Measurements from ENCODE around the gene NAA60.

The NAA60 gene

GRCh38 chr16:3439637-3440036 lies 3.8 kb upstream of the NAA60 start:
- no peaks in the 10 kb centered on the region for H3K9me3 ChIP-seq (ENCODE audit: control insufficient read depth, low read length)
- H3K4me3 ChIP-seq (ENCODE audit: insufficient read depth, low read depth, low read length, poor library complexity, severe bottlenecking): no peak overlapping the region
- DNase-seq: no peak
- no peaks in the 10 kb centered on the region for H3K36me3 ChIP-seq (ENCODE audit: control insufficient read depth, insufficient read depth, low read length)
- H3K27me3 ChIP-seq (replicated peaks; ENCODE audit: control insufficient read depth, insufficient read depth, low read length, poor library complexity, severe bottlenecking): no peaks in the 10 kb centered on the region
- H3K27ac ChIP-seq (ENCODE audit: insufficient read depth, low read length, poor library complexity, severe bottlenecking): no peak overlapping the region
- no peaks in the 10 kb centered on the region for H3K4me1 ChIP-seq (ENCODE audit: control insufficient read depth, insufficient read depth, low read length, poor library complexity, severe bottlenecking)

- peaks cover 9% of the 10 kb centered on the region for H3K36me3 ChIP-seq (ENCODE audit: control insufficient read depth, insufficient read depth, low read length)
- DNase-seq: peak in 2 of 3 donors; percentile 8 to 18
- H3K9me3 ChIP-seq (ENCODE audit: control insufficient read depth, low read length): no peaks in the 10 kb centered on the region
- peak overlapping the region; percentile 80 for H3K27ac ChIP-seq (ENCODE audit: insufficient read depth, low read length, poor library complexity, severe bottlenecking)
- no peaks in the 10 kb centered on the region for H3K27me3 ChIP-seq (replicated peaks; ENCODE audit: control insufficient read depth, insufficient read depth, low read length, poor library complexity, severe bottlenecking)
- peak overlapping the region; percentile 59 for H3K4me3 ChIP-seq (ENCODE audit: insufficient read depth, low read depth, low read length, poor library complexity, severe bottlenecking)
- no peaks in the 10 kb centered on the region for H3K4me1 ChIP-seq (ENCODE audit: control insufficient read depth, insufficient read depth, low read length, poor library complexity, severe bottlenecking)
Measured at GRCh38 chr16:3444032-3444388, 530 bp downstream of the NAA60 start.

- Histone ChIP-seq H3K4me3 (ENCODE audit: insufficient read depth, low read depth, low read length, poor library complexity, severe bottlenecking) (no peak overlapping the region), H3K27me3 (replicated peaks; ENCODE audit: control insufficient read depth, insufficient read depth, low read length, poor library complexity, severe bottlenecking) (no peaks in the 10 kb centered on the region), H3K36me3 (ENCODE audit: control insufficient read depth, insufficient read depth, low read length) (no peaks in the 10 kb centered on the region), H3K4me1 (ENCODE audit: control insufficient read depth, insufficient read depth, low read length, poor library complexity, severe bottlenecking) (peaks cover 11% of the 10 kb centered on the region), H3K27ac (ENCODE audit: insufficient read depth, low read length, poor library complexity, severe bottlenecking) (no peak overlapping the region), H3K9me3 (ENCODE audit: control insufficient read depth, low read length) (no peaks in the 10 kb centered on the region)
- DNase-seq: no peak
Measured at GRCh38 chr16:3454093-3454492, 10.6 kb downstream of the NAA60 start.

GRCh38 chr16:3454631-3455147 lies 11.2 kb downstream of the NAA60 start:
- H3K9me3 ChIP-seq (ENCODE audit: control insufficient read depth, low read length): no peaks in the 10 kb centered on the region
- DNase-seq: no peak
- H3K27ac ChIP-seq (ENCODE audit: insufficient read depth, low read length, poor library complexity, severe bottlenecking): no peak overlapping the region
- H3K27me3 ChIP-seq (replicated peaks; ENCODE audit: control insufficient read depth, insufficient read depth, low read length, poor library complexity, severe bottlenecking): no peaks in the 10 kb centered on the region
- H3K4me3 ChIP-seq (ENCODE audit: insufficient read depth, low read depth, low read length, poor library complexity, severe bottlenecking): no peak overlapping the region
- peaks cover 16% of the 10 kb centered on the region for H3K4me1 ChIP-seq (ENCODE audit: control insufficient read depth, insufficient read depth, low read length, poor library complexity, severe bottlenecking)
- H3K36me3 ChIP-seq (ENCODE audit: control insufficient read depth, insufficient read depth, low read length): no peaks in the 10 kb centered on the region

- no peaks in the 10 kb centered on the region for H3K27me3 ChIP-seq (replicated peaks; ENCODE audit: control insufficient read depth, insufficient read depth, low read length, poor library complexity, severe bottlenecking)
- H3K36me3 ChIP-seq (ENCODE audit: control insufficient read depth, insufficient read depth, low read length): no peaks in the 10 kb centered on the region
- peaks cover 30% of the 10 kb centered on the region for H3K4me1 ChIP-seq (ENCODE audit: control insufficient read depth, insufficient read depth, low read length, poor library complexity, severe bottlenecking)
- H3K27ac ChIP-seq (ENCODE audit: insufficient read depth, low read length, poor library complexity, severe bottlenecking): peak overlapping the region; percentile 95
- peak overlapping the region; percentile 76 for H3K4me3 ChIP-seq (ENCODE audit: insufficient read depth, low read depth, low read length, poor library complexity, severe bottlenecking)
- DNase-seq: peak; percentile 83 to 84 (median 84)
- no peaks in the 10 kb centered on the region for H3K9me3 ChIP-seq (ENCODE audit: control insufficient read depth, low read length)
Measured at GRCh38 chr16:3457434-3458252, 14.2 kb downstream of the NAA60 start.

GRCh38 chr16:3458278-3458851 lies 14.9 kb downstream of the NAA60 start:
- Histone ChIP-seq H3K36me3 (ENCODE audit: control insufficient read depth, insufficient read depth, low read length) (no peaks in the 10 kb centered on the region), H3K27me3 (replicated peaks; ENCODE audit: control insufficient read depth, insufficient read depth, low read length, poor library complexity, severe bottlenecking) (no peaks in the 10 kb centered on the region), H3K4me3 (ENCODE audit: insufficient read depth, low read depth, low read length, poor library complexity, severe bottlenecking) (peak overlapping the region; percentile 76), H3K27ac (ENCODE audit: insufficient read depth, low read length, poor library complexity, severe bottlenecking) (peak overlapping the region; percentile 95), H3K9me3 (ENCODE audit: control insufficient read depth, low read length) (no peaks in the 10 kb centered on the region), H3K4me1 (ENCODE audit: control insufficient read depth, insufficient read depth, low read length, poor library complexity, severe bottlenecking) (peaks cover 30% of the 10 kb centered on the region)
- no peak for DNase-seq

GRCh38 chr16:3458852-3459361 lies 15.4 kb downstream of the NAA60 start:
- no peak for DNase-seq
- H3K4me3 ChIP-seq (ENCODE audit: insufficient read depth, low read depth, low read length, poor library complexity, severe bottlenecking): peak overlapping the region; percentile 76
- peak overlapping the region; percentile 95 for H3K27ac ChIP-seq (ENCODE audit: insufficient read depth, low read length, poor library complexity, severe bottlenecking)
- peaks cover 30% of the 10 kb centered on the region for H3K4me1 ChIP-seq (ENCODE audit: control insufficient read depth, insufficient read depth, low read length, poor library complexity, severe bottlenecking)
- no peaks in the 10 kb centered on the region for H3K36me3 ChIP-seq (ENCODE audit: control insufficient read depth, insufficient read depth, low read length)
- H3K27me3 ChIP-seq (replicated peaks; ENCODE audit: control insufficient read depth, insufficient read depth, low read length, poor library complexity, severe bottlenecking): no peaks in the 10 kb centered on the region
- no peaks in the 10 kb centered on the region for H3K9me3 ChIP-seq (ENCODE audit: control insufficient read depth, low read length)

GRCh38 chr16:3459401-3460090 lies 16.1 kb downstream of the NAA60 start:
- Histone ChIP-seq H3K9me3 (ENCODE audit: control insufficient read depth, low read length) (no peaks in the 10 kb centered on the region), H3K27me3 (replicated peaks; ENCODE audit: control insufficient read depth, insufficient read depth, low read length, poor library complexity, severe bottlenecking) (no peaks in the 10 kb centered on the region), H3K4me3 (ENCODE audit: insufficient read depth, low read depth, low read length, poor library complexity, severe bottlenecking) (no peak overlapping the region), H3K4me1 (ENCODE audit: control insufficient read depth, insufficient read depth, low read length, poor library complexity, severe bottlenecking) (peaks cover 30% of the 10 kb centered on the region), H3K36me3 (ENCODE audit: control insufficient read depth, insufficient read depth, low read length) (no peaks in the 10 kb centered on the region), H3K27ac (ENCODE audit: insufficient read depth, low read length, poor library complexity, severe bottlenecking) (peak overlapping the region; percentile 95)
- no peak for DNase-seq

GRCh38 chr16:3460121-3460520 lies 16.6 kb downstream of the NAA60 start:
- Histone ChIP-seq H3K27me3 (replicated peaks; ENCODE audit: control insufficient read depth, insufficient read depth, low read length, poor library complexity, severe bottlenecking) (no peaks in the 10 kb centered on the region), H3K36me3 (ENCODE audit: control insufficient read depth, insufficient read depth, low read length) (no peaks in the 10 kb centered on the region), H3K4me3 (ENCODE audit: insufficient read depth, low read depth, low read length, poor library complexity, severe bottlenecking) (no peak overlapping the region), H3K4me1 (ENCODE audit: control insufficient read depth, insufficient read depth, low read length, poor library complexity, severe bottlenecking) (peaks cover 30% of the 10 kb centered on the region), H3K27ac (ENCODE audit: insufficient read depth, low read length, poor library complexity, severe bottlenecking) (no peak overlapping the region), H3K9me3 (ENCODE audit: control insufficient read depth, low read length) (no peaks in the 10 kb centered on the region)
- no peak for DNase-seq

Measured in effector memory CD4-positive, alpha-beta T cell (primary cell).